Body of pancreas (tissue), 4 donors: ENCODE measurements around the gene NQO2.
"Not testable (repeated sequence)": the region's sequence is repeated elsewhere in the genome, so short reads cannot be mapped to it uniquely, and the experiment has no call there.

Experiments used
- POLR2A ChIP-seq, 3 donors: fragments of 450-650 bp; IDR thresholded peaks; one replicate each; pipeline ENCODE4 v1.6.1; 2016; ENCODE audit warnings: antibody characterized with exemption in 3 of 3, mild to moderate bottlenecking in 2 of 3
- TF ChIP-seq, protein P1 (sequence below), 7 experiments: fragments of 450-650 bp in 4 of 7; fragments of 200-600 bp in 3 of 7; sonication (generic) in 3 of 7; IDR thresholded peaks; one replicate each; pipeline ENCODE4 v1.5.1; 2016 to 2019; ENCODE audit warnings: antibody characterized with exemption in 7 of 7

DNA sequence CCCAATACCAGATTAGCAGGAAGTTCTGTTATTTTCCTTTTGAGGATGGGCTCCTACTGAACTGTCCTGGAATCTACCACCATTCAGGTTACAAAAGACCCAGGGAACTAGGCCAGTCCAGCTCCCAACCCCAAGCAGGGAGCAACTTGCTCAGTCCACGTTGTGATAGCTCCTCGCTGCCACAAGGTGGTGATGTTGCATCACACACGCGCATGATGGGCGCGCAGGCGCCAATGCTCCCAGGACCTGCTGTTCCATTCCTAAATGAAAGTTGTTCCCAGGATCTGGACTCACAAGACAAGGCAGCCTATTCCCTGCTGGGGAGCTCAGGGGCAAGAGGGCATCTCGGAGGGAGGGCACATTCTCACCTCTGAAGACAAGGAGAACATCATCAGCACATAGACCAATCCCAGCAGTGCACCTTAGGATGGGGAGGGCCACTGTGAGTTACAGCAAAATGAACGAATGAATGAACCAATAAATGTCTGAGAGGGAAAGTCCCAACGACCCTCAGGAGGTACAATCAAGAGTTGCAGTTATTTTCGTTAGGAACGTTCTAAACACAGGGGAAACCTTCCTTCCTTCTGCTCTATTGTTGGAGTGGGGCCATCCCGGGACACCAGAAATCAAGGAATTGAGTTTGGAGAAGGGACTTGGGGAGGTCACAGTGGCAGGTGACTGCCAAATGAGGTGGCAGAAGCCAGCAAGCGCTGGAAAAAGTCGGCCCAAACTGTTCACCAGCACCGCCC is 1.3 kb upstream of the NQO2 start:
- TF ChIP-seq POLR2A (IDR thresholded peaks at IDR 0.05), result not testable (repeated sequence)
- TF ChIP-seq, protein P1, sequence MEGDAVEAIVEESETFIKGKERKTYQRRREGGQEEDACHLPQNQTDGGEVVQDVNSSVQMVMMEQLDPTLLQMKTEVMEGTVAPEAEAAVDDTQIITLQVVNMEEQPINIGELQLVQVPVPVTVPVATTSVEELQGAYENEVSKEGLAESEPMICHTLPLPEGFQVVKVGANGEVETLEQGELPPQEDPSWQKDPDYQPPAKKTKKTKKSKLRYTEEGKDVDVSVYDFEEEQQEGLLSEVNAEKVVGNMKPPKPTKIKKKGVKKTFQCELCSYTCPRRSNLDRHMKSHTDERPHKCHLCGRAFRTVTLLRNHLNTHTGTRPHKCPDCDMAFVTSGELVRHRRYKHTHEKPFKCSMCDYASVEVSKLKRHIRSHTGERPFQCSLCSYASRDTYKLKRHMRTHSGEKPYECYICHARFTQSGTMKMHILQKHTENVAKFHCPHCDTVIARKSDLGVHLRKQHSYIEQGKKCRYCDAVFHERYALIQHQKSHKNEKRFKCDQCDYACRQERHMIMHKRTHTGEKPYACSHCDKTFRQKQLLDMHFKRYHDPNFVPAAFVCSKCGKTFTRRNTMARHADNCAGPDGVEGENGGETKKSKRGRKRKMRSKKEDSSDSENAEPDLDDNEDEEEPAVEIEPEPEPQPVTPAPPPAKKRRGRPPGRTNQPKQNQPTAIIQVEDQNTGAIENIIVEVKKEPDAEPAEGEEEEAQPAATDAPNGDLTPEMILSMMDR (IDR thresholded peaks at IDR 0.05), result peak; percentile 30 to 76 (median 64)
